GM23248 (cell line): Measurements from ENCODE around the gene TBCCD1.

Source experiments
- EZH2 ChIP-seq: fragments of 200-600 bp; sonication (generic); IDR thresholded peaks from 2 replicates; pipeline ENCODE4 v1.6.1; 2018; ENCODE audit warnings: antibody characterized with exemption, mild to moderate bottlenecking; ENCODE audit not compliant: insufficient read depth, poor library complexity, severe bottlenecking
- EZH2phosphoT487 ChIP-seq: fragments of 200-600 bp; sonication (generic); IDR thresholded peaks from 2 replicates; pipeline ENCODE4 v1.6.1; 2018; ENCODE audit warnings: antibody characterized with exemption, moderate library complexity, mild to moderate bottlenecking, low read depth; ENCODE audit not compliant: insufficient read depth

DNA sequence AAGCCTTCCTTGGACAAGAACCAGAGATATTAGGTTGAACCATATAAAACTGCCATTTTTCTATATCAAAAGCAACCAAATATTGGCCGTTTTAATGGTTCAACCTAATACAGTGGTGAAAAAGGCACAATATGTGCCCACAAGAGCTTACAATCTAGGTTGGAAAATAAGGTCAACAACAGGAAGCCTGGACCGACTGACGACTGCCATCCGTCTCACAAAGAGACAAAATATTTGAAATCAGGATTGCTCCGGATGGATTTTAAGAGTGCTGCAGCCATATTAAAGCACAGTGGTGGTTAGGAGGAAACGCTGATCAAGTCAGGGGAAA is 47.1 kb upstream of the TBCCD1 start:
- TF ChIP-seq EZH2 (no peak), EZH2phosphoT487 (no peak)
